ENCODE data around the gene UACA. TPM values are rescaled to one million over a fixed set of nuclear protein-coding genes. Genes with fewer than 3 reads are reported as not detected.

UACA gene
- total RNA-seq (2021) (37.3 to 44.8 TPM (median 42.7 TPM) in 3 replicates), Bru-seq, nascent RNA (percentile 76 among the genes with signal in this experiment)
- long read RNA-seq, experiment 1, full-length matches to known transcripts, result 114 of 168 reads
- long read RNA-seq, experiment 1, partial matches to known transcripts, result 30 of 168 reads
- long read RNA-seq, experiment 1, other reads (novel, unspliced or antisense), result 24 of 168 reads
- long read RNA-seq, experiment 2, full-length matches to known transcripts, result 3 of 27 reads
- long read RNA-seq, experiment 2, partial matches to known transcripts, result 14 of 27 reads
- long read RNA-seq, experiment 2, other reads (novel, unspliced or antisense), result 10 of 27 reads
- long read RNA-seq, experiment 3, partial matches to known transcripts, result 3 of 3 reads
- long read RNA-seq, experiment 3, other reads (novel, unspliced or antisense), result 0 of 3 reads

GRCh38 chr15:70763120-70763949, at the start of gene UACA:
TSS of gene UACA (minus strand) at chr15:70763558. CDS start at chr15:70763407, 151 bp downstream.
- peaks cover 41% of the 10 kb centered on the region for H3K4me1 Mint-ChIP-seq
- no peaks in the 10 kb centered on the region for H3K36me3 Mint-ChIP-seq
- DNase-seq (ENCODE audit: low spot score), result peak; percentile 99
- no peaks in the 10 kb centered on the region for H3K9me3 Mint-ChIP-seq
- H3K27me3 Mint-ChIP-seq (ENCODE audit: low read depth), result peaks cover 3% of the 10 kb centered on the region; the same call in 1 of the 2 replicates
- ATAC-seq, result peak; percentile 93
- ChIA-PET CTCF (interaction anchor here (0.7 to 1.0 kb wide), 5 partner anchors 23 to 194 kb away, joined by 3 to 9 read pairs (median 4); no protein-coding TSS in a partner anchor), POLR2A (no interaction called here)
- H3K27ac Mint-ChIP-seq, result peak within 1 kb of the TSS; percentile 91
- peak within 1 kb of the TSS; percentile 84 for H3K4me3 Mint-ChIP-seq
- TF ChIP-seq ZBTB21 (CRISPR knock-in tag; IDR thresholded peaks at IDR 0.05; ENCODE audit: borderline replicate concordance) (no peak), PRRX2 (CRISPR knock-in tag; IDR thresholded peaks at IDR 0.05) (no peak), STAT6 (CRISPR knock-in tag; conservative IDR thresholded peaks at IDR 0.05; ENCODE audit: low read depth) (no peak), RORB (CRISPR knock-in tag; IDR thresholded peaks at IDR 0.05) (no peak), E2F4 (CRISPR knock-in tag; IDR thresholded peaks at IDR 0.05; ENCODE audit: borderline replicate concordance, low read depth) (peak; percentile 57; the same call in 1 of the 2 replicates), USF2 (CRISPR knock-in tag; IDR thresholded peaks at IDR 0.05) (peak; percentile 43), AR (CRISPR knock-in tag; IDR thresholded peaks at IDR 0.05) (no peak), NFATC4 (CRISPR knock-in tag; IDR thresholded peaks at IDR 0.05) (no peak), GTF2I (CRISPR knock-in tag; conservative IDR thresholded peaks at IDR 0.05) (no peak), AFF4 (CRISPR knock-in tag; IDR thresholded peaks at IDR 0.05; ENCODE audit: borderline replicate concordance) (no peak), PRDM15 (CRISPR knock-in tag; IDR thresholded peaks at IDR 0.05) (peak; percentile 48; the same call in 1 of the 2 replicates), TEAD4 (CRISPR knock-in tag; IDR thresholded peaks at IDR 0.05) (no peak), ATF2 (CRISPR knock-in tag; IDR thresholded peaks at IDR 0.05; ENCODE audit: borderline replicate concordance, low read depth) (no peak), E2F5 (CRISPR knock-in tag; IDR thresholded peaks at IDR 0.05) (peak; percentile 90), ATF1 (CRISPR knock-in tag; IDR thresholded peaks at IDR 0.05) (no peak)
